ENCODE measurements around the gene GTF2H1.

- TF ChIP-seq EZH2 (IDR thresholded peaks at IDR 0.05; ENCODE audit: low read depth) (no peak), CTCF (conservative IDR thresholded peaks at IDR 0.05) (no peak)
Measured at GRCh38 chr11:18320617-18321016, 1.8 kb upstream of the GTF2H1 start.
